ENCODE data around the gene ITPR1. TPM values are rescaled to one million over a fixed set of nuclear protein-coding genes. Genes with fewer than 3 reads are reported as not detected.

ITPR1 gene
- total RNA-seq, 4 donors from 2014 or later = 9.5 to 24.1 (median 17.5) TPM

DNA sequence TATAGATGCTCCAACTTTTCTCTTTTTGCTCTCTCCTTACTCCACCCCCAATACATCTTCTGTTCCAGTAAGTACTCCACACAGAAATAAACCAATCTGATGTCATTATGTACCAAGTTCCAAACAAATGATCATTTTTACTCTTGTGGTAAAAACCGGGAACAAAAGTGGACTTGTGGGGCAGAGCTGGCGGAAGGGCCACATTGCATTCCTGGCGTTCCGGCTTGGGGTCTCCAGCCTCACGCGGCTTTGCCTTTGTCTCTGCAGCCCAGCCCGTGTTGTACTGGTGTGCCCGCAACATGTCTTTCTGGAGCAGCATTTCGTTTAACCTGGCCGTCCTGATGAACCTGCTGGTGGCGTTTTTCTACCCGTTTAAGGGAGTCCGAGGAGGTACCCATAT is 301.6 kb downstream of the ITPR1 start:
- intact Hi-C loops (cut with DNase I; ENCODE audit: low total_unique reads) = no loop called here
- WGBS, 2 donors = 87 to 93% methylated on average over 13 of the region's 13 CpGs
- H3K4me3 ChIP-seq (ENCODE audit: low read depth, poor library complexity, severe bottlenecking) = no peak overlapping the region
- DNase-seq (ENCODE audit: low spot score in 2 of 2) = no peak
- no peak for TF ChIP-seq POLR2A (IDR thresholded peaks at IDR 0.05)
- TF ChIP-seq, protein P1, sequence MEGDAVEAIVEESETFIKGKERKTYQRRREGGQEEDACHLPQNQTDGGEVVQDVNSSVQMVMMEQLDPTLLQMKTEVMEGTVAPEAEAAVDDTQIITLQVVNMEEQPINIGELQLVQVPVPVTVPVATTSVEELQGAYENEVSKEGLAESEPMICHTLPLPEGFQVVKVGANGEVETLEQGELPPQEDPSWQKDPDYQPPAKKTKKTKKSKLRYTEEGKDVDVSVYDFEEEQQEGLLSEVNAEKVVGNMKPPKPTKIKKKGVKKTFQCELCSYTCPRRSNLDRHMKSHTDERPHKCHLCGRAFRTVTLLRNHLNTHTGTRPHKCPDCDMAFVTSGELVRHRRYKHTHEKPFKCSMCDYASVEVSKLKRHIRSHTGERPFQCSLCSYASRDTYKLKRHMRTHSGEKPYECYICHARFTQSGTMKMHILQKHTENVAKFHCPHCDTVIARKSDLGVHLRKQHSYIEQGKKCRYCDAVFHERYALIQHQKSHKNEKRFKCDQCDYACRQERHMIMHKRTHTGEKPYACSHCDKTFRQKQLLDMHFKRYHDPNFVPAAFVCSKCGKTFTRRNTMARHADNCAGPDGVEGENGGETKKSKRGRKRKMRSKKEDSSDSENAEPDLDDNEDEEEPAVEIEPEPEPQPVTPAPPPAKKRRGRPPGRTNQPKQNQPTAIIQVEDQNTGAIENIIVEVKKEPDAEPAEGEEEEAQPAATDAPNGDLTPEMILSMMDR (IDR thresholded peaks at IDR 0.05) = no peak

DNA sequence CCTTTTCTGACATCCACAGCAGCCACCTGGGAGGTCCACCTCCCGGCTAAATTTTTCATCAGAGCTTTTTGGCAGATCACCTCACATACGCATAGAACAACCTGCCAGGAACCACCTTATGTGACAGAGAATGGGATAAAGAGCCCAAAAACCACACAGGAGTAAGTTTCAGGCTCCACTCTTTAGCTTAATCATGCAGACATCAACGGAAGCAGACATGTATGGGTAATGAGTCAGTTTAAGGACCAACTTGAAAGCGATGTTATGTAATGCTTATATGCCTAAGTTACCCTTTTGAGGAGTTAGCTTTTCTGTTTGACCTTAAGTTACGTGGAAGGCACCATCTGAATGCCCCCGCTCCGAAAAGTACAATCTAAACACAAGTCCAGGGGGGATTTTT is 302.8 kb downstream of the ITPR1 start:
- 90 to 92% methylated on average over 7 of the region's 7 CpGs for WGBS, 2 donors
- no peak overlapping the region for H3K4me3 ChIP-seq (ENCODE audit: low read depth, poor library complexity, severe bottlenecking)
- TF ChIP-seq POLR2A (IDR thresholded peaks at IDR 0.05) = no peak
- TF ChIP-seq, protein P1 (IDR thresholded peaks at IDR 0.05) = no peak
- DNase-seq (ENCODE audit: low spot score in 2 of 2) = no peak
- intact Hi-C loops (cut with DNase I; ENCODE audit: low total_unique reads) = no loop called here

DNA sequence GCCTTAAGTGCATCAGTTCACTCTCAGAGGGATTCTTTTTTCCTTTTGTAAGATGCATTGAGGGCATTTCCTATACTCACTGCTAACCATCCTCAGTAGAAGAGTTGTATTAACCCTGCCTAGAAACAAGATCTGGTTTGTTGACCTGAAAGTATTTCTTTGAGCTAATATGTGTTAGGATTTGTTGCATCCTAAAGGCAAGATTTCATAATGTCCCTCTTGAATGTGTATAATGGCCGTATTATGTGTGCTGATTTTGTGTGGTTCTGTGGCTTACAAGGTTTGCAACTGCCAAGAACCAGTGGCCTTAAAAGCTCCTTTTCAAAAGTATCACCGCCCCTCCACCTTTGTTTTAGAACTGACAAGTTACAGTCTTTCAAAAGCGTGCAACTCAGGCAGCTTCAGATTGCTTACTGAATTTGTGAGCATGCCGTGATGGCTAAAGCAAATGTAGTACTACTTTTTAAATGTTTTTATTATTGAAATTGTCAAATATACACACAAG is 304.1 kb downstream of the ITPR1 start:
- H3K4me3 ChIP-seq (ENCODE audit: low read depth, poor library complexity, severe bottlenecking) = no peak overlapping the region
- intact Hi-C loops (cut with DNase I; ENCODE audit: low total_unique reads) = no loop called here
- TF ChIP-seq POLR2A (IDR thresholded peaks at IDR 0.05) = no peak
- TF ChIP-seq, protein P1 (IDR thresholded peaks at IDR 0.05) = no peak
- no peak for DNase-seq (ENCODE audit: low spot score in 2 of 2)
- 93 to 94% methylated on average over 4 of the region's 4 CpGs for WGBS, 2 donors

DNA sequence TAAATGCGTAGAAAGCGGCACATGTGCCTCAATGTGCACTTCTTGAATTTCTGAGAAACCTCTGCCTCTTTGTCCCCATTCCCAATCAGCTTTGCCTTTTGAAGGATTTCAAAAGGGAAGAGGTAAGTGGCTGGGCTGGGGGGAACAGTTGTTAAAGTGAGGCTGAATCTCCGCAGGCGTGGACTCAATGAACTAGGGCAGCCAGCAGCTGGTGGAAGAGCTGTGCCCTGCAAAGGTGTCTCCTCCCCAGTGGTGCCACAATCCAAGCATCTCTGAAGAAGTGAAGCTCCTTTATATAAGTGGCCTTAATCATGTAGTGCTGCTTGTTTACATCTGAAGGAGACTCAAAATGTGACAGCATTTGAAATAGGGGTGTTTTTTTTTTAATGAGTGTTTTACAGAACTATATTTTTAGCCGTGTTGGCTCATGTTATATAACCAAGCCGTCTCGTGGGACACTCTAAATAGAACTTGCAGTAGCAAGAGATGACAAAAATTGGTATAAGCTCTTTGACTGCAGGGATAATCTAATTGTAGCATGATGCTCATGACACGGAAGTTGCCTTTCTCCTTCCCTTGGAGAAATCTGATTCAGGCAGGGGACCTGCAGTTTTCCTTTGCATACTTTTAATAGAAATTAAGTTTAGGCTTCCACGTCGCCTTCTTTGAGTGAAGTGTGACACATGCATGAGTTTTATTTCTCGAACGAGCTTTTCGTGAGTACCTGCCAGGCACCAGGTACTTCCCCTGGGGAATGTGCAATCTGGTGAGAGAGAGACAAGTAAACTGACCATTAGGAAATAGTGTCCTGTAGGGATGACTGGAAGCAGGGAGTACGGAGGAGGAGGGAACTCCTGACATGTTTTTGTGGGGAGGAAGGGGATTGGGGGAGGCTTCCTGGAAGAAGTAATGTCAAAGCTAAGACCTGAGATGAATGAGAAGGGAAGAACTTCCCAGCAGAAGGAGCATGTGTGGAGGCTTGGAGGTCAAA is 306.4 kb downstream of the ITPR1 start:
- DNase-seq (ENCODE audit: low spot score in 2 of 2) = no peak
- intact Hi-C loops (cut with DNase I; ENCODE audit: low total_unique reads) = no loop called here
- H3K4me3 ChIP-seq (ENCODE audit: low read depth, poor library complexity, severe bottlenecking) = no peak overlapping the region
- WGBS, 2 donors = 86 to 87% methylated on average over 14 of the region's 14 CpGs
- TF ChIP-seq POLR2A (IDR thresholded peaks at IDR 0.05) = no peak

DNA sequence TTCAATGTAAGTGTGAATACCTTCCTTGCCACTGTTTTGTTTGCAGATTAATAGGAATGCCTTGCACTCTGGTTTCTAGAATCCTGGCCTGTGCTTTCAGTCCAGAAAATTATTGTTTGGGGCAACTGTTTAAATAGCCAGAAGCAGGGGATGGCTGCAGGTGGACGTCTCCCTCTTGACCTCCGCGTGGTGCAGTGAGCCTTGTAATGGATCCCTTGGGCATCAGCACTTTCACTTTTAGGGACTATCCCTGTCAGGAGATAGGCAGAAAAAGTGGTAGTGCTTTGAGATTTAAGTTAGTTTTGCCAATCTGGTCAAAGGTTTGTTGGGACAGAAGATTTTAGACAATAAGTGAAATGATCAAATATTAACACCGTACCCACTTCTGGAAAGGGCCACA is 307.4 kb downstream of the ITPR1 start:
- TF ChIP-seq POLR2A (IDR thresholded peaks at IDR 0.05) = no peak
- TF ChIP-seq, protein P1 (IDR thresholded peaks at IDR 0.05) = no peak
- WGBS, 2 donors = 85 to 91% methylated on average over 4 of the region's 4 CpGs
- intact Hi-C loops (cut with DNase I; ENCODE audit: low total_unique reads) = no loop called here
- DNase-seq (ENCODE audit: low spot score in 2 of 2) = no peak
- H3K4me3 ChIP-seq (ENCODE audit: low read depth, poor library complexity, severe bottlenecking) = no peak overlapping the region

DNA sequence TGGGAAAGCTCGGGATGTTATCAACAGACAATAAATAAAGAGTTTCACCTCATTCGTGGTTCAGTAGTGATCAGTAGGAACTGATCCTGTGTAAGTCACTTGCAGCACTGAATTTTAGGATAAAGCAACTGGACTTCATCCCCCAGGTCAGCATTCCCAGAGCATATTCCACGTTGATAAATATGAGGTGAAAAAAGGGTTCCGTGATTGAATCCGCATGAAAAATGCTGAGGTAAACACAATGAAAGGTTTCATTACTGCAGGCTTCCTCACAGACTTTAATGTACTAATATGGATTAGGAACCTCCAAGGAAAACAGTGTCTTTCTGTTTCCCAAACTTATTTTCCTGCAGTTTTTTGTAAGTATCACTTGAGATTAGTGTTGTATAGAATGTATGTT is 308.7 kb downstream of the ITPR1 start:
- intact Hi-C loops (cut with DNase I; ENCODE audit: low total_unique reads) = no loop called here
- H3K4me3 ChIP-seq (ENCODE audit: low read depth, poor library complexity, severe bottlenecking) = no peak overlapping the region
- TF ChIP-seq, protein P1 (IDR thresholded peaks at IDR 0.05) = no peak
- no peak for TF ChIP-seq POLR2A (IDR thresholded peaks at IDR 0.05)
- no peak for DNase-seq (ENCODE audit: low spot score in 2 of 2)
- 91 to 97% methylated on average over 5 of the region's 5 CpGs for WGBS, 2 donors
